GM12801 (cell line): ENCODE measurements around the gene FEN1.

ENCODE experiments used
- CTCF ChIP-seq: IDR thresholded peaks from one replicate; pipeline ENCODE4 v1.5.1; 2011; ENCODE audit warnings: control low read depth; ENCODE audit not compliant: insufficient read length; ENCODE audit errors: extremely low read depth

FEN1 gene

DNA sequence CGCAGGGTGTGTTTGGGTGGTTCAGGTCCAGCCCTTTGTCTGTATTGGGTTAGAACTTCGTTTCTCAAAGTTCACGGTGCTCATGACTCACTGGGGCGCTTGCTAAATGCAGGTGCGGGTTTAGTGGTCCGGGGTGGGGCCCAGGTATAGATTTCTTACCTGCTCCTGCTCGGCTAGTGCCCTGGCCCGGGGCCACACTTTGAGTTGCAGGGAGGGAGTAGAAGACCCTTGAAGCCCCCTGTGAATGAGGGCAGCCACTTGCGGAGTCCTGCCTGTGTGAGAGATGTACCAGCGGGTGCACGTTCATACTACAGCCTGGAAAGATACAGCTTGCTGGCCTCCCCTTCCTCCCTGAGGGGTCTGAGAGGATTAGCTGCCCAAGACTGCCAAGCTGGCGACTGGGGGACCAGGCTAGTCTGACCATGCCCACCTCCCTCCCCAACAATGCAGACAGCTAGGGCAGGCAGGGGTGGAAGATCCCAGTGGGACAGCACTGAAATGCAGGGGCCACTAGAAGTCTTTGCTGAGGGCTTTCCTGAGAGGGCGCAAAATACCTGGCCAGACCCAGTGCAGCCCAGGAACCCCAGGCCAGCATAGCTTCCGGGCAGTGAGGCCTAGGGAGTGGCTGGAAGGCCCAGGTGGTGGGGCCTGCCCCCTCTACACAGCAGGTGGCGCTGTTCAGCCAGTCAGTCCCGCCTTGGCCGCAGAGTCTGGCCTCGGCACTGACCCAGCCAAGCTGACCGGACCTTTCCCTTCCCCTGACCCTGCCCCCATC is 45.3 kb upstream of the FEN1 start:
- TF ChIP-seq CTCF, result no peak

DNA sequence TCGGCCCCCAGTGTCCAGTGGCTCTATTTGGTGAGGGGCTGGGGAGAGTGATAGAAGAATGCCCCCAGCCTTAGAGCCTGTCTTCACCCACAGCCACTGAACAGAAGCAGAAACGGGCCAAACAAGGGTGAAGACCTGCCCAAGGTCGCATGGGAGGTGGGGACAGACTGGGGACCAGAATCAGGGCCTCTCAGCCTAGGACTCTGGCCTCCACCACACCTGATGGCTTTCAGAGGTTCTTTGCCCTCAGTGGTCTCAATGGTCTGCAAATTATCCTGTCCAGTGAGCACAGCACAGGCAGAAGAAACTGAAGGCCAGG is 44.8 kb upstream of the FEN1 start:
- no peak for TF ChIP-seq CTCF

GRCh38 chr11:61749591-61750217 is 43.0 kb upstream of the FEN1 start:
- no peak for TF ChIP-seq CTCF

GRCh38 chr11:61750631-61751273 is 42.0 kb upstream of the FEN1 start:
- TF ChIP-seq CTCF, result no peak

DNA sequence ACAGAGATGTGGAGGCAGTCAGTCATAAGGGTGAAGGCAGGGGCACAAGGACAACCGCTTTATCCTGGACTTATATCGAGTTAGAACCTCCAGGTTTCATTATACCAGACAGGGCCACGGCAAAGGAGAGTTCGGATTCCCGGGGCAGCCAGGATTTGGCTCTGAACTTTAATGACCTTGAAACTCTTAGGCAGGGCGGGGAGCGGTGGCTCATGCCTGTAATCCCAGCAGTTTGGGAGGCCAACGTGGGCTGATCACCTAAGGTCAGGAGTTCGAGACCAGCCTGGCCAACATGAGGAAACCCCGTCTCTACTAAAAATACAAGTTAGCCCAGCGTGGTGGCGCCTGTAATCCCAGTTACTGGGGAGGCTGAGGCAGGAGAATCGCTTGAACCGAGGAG is 41.3 kb upstream of the FEN1 start:
- TF ChIP-seq CTCF, result no peak

DNA sequence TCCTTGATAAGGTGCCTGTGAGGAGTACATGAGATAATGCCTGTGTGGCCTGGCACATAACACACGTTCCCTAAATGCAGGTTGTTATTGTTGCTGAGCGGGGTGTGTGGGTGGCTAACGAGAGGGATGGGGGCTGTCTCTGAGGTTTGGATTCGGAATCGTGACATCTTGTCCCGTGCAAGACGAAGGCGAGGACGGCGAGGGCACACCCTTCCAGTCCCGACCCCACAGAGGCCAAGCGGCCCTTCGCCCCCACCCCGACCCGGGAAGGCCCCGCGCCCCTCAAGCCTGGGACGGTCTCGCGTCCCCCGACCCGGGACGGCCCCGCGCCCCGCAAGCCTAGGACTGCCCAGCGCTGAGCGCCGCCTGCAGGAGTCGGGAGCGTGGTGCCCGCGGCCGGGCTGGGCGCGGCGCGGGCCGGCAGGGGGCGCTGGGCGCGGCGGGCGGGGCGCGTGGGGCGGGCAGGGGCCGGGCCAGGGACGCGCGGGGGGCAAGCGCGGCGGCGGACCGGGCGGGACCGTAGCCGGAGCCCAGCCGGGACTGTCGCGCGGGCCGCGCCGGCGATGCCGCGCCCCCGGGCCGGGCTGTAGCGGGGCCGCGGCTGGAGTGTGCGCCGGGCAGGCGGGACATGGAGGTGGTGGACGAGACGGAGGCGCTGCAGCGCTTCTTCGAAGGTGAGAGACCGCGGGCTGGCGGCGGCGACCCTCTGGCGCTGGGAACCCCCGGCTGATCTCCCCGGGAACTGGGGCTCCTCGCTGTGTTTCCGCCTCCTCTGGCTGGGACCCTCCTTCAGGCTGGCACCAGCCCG is 40.4 kb upstream of the FEN1 start, which contains the start of gene MYRF:
Gene MYRF (plus strand): TSS at position 520 of the 808 bp plus-strand sequence. CDS start 109 bp downstream, at position 629.
- TF ChIP-seq CTCF, result no peak

GRCh38 chr11:61752925-61753521 is 39.7 kb upstream of the FEN1 start:
- no peak for TF ChIP-seq CTCF
